Neutrophil (primary cell): ENCODE measurements around the gene LDB2.

Experiments used
- H3K27ac ChIP-seq: fragments of 200-600 bp; sonication (generic); 2 replicates; pipeline ENCODE4 v1.5.1; 2016; ENCODE audit warnings: mild to moderate bottlenecking, moderate library complexity
- H3K27me3 ChIP-seq: fragments of 200-600 bp; sonication (generic); 2 replicates; pipeline ENCODE4 v1.6.0; 2016; ENCODE audit warnings: mild to moderate bottlenecking
- H3K36me3 ChIP-seq: fragments of 200-600 bp; sonication (generic); 2 replicates; pipeline ENCODE4 v1.5.1; 2017
- H3K4me1 ChIP-seq, 2 experiments: fragments of 200-600 bp in 1 of 2; sonication (generic) in 1 of 2; 1 replicate in 1 of 2; 2 replicates in 1 of 2; pipeline versions ENCODE4 v1.5.1 to v1.6.1; 2013 to 2016; ENCODE audit warnings: low read depth in 1 of 2, low read length in 1 of 2, mild to moderate bottlenecking in 1 of 2, moderate library complexity in 1 of 2; ENCODE audit not compliant: control insufficient read depth in 1 of 2, insufficient read depth in 1 of 2
- H3K4me3 ChIP-seq, 2 experiments: fragments of 200-600 bp in 1 of 2; sonication (generic) in 1 of 2; 1 replicate in 1 of 2; 2 replicates in 1 of 2; pipeline ENCODE4 v1.5.1; 2013 to 2016; ENCODE audit warnings: low read depth in 1 of 2, low read length in 1 of 2, mild to moderate bottlenecking in 1 of 2, moderate library complexity in 1 of 2
- H3K9me3 ChIP-seq: fragments of 200-600 bp; sonication (generic); 2 replicates; pipeline ENCODE4 v1.5.1; 2016
- CTCF ChIP-seq: fragments of 200-600 bp; sonication (generic); IDR thresholded peaks from 2 replicates; pipeline ENCODE4 v1.5.1; 2016; ENCODE audit warnings: antibody characterized with exemption

The LDB2 gene

GRCh38 chr4:16721613-16722291 is 176.7 kb downstream of the LDB2 start:
- Histone ChIP-seq H3K36me3 (no peaks in the 10 kb centered on the region), H3K27me3 (no peaks in the 10 kb centered on the region), H3K9me3 (no peaks in the 10 kb centered on the region), H3K4me3 (no peak overlapping the region), H3K4me1 (no peaks in the 10 kb centered on the region), H3K27ac (no peak overlapping the region)
- no peak for TF ChIP-seq CTCF

GRCh38 chr4:16720761-16721160 is 177.7 kb downstream of the LDB2 start:
- Histone ChIP-seq H3K36me3 (no peaks in the 10 kb centered on the region), H3K4me3 (no peak overlapping the region), H3K9me3 (no peaks in the 10 kb centered on the region), H3K4me1 (no peaks in the 10 kb centered on the region), H3K27me3 (no peaks in the 10 kb centered on the region), H3K27ac (no peak overlapping the region)
- no peak for TF ChIP-seq CTCF

- no peak for TF ChIP-seq CTCF
- Histone ChIP-seq H3K4me3 (no peak overlapping the region), H3K4me1 (no peaks in the 10 kb centered on the region), H3K27me3 (no peaks in the 10 kb centered on the region), H3K9me3 (no peaks in the 10 kb centered on the region), H3K27ac (no peak overlapping the region), H3K36me3 (no peaks in the 10 kb centered on the region)
Measured at GRCh38 chr4:16717266-16717970, 181.0 kb downstream of the LDB2 start.

GRCh38 chr4:16715482-16715881 is 183.0 kb downstream of the LDB2 start:
- no peaks in the 10 kb centered on the region for H3K4me1 ChIP-seq
- no peaks in the 10 kb centered on the region for H3K9me3 ChIP-seq
- no peak overlapping the region for H3K4me3 ChIP-seq
- H3K27ac ChIP-seq: no peak overlapping the region
- no peaks in the 10 kb centered on the region for H3K27me3 ChIP-seq
- no peaks in the 10 kb centered on the region for H3K36me3 ChIP-seq
- TF ChIP-seq CTCF: no peak

GRCh38 chr4:16714191-16714590 is 184.3 kb downstream of the LDB2 start:
- Histone ChIP-seq H3K27me3 (no peaks in the 10 kb centered on the region), H3K4me3 (no peak overlapping the region), H3K9me3 (no peaks in the 10 kb centered on the region), H3K4me1 (no peaks in the 10 kb centered on the region), H3K27ac (no peak overlapping the region), H3K36me3 (no peaks in the 10 kb centered on the region)
- TF ChIP-seq CTCF: no peak
